Activated CD4-positive, CD25-positive, alpha-beta regulatory T cell treated with anti-CD3 and anti-CD28 coated beads, Interleukin-2, amount 50 U/mL, for 24 hours (primary cell): ENCODE data around the gene HDC.
A peak's percentile ranks its signal among the peaks of the same experiment; 100 is the strongest.

Experiments
- ATAC-seq, 2 donors: fragments of 150-1000 bp; cut with Tn5 transposase; one replicate each; pipeline ENCODE4 v1.10.0; 2021; ENCODE audit warnings: mild to moderate bottlenecking in 1 of 2, moderate library complexity in 1 of 2

The HDC gene, protein sequence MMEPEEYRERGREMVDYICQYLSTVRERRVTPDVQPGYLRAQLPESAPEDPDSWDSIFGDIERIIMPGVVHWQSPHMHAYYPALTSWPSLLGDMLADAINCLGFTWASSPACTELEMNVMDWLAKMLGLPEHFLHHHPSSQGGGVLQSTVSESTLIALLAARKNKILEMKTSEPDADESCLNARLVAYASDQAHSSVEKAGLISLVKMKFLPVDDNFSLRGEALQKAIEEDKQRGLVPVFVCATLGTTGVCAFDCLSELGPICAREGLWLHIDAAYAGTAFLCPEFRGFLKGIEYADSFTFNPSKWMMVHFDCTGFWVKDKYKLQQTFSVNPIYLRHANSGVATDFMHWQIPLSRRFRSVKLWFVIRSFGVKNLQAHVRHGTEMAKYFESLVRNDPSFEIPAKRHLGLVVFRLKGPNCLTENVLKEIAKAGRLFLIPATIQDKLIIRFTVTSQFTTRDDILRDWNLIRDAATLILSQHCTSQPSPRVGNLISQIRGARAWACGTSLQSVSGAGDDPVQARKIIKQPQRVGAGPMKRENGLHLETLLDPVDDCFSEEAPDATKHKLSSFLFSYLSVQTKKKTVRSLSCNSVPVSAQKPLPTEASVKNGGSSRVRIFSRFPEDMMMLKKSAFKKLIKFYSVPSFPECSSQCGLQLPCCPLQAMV

DNA sequence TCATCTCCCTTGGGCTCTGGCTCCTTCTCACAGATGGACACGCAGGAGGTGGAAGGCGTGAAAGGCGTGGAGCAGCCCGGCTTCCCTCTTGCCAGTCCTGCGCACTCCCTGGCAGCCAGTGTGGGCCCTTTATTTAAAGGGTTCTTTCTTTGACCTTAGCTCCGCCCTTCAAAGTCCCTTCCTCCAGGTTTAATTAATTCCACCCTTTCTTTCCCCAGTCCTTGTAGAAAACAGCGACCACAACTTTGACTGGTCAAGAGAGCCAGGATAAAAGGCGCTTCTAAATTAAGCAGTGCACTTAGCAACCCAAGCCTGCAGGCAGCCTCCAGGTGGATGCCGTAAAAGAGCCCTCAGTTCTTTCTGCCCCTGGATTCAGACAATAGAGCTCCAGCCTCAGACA lies at the start of gene HDC:
Gene HDC (minus strand): TSS at position 107 of the 400 bp plus-strand sequence. CDS start 103 bp downstream, at position 4.
- ATAC-seq = no peak

DNA sequence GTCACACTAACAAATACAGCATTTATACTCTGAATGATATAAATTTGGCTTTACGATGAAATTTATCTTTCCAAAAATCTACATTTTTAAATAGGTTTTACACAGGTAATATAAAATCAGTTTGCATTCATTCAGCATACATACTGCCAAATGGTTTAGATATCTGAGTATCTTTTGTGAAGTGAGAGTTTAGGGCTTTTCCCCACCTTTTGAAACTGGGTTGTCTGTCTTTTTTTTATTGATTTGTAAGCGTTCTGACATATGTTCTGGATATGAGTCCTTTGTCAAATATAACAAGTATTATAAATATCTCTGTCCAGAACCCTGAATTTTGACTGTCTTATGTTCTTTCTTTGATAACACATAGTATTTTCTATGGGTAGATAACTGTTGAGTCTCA lies 47.1 kb upstream of the HDC start:
- ATAC-seq = no peak

DNA sequence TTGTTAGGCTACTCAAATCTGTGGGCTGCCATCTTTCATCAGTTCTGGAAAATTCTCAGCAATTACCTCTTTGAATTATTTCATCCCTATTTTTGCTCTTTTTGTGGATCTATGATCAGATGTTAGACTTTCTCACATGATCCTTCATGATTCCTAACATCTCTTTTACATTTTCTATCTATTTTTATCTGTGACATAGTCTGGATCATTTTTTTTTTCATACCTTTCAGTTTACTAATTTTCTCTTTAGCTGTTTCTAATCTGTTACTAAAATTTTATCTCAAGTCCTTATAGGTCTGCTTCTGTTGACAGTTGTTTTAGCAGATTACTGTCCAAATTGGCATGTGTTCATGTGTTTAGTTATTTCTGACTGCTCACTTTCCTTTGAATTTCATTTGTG lies 42.3 kb upstream of the HDC start:
- no peak for ATAC-seq

DNA sequence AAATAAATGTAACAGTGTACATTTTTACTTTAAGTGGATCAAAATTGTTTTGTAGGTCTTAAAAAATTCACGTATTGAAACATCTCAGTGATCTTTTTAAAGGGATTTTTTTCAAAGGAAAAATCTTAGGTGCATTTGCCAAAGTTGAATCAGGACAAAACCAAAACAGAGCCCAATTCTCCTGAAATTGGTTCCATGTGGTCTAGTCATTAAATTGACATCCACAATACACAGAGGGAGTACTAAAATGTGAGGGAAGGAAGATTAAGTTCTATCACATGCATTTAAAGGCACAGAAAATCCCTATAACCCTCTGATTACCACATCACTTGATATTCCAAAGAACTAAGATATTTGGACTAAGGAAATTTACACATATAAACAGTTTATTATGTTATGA lies 39.3 kb upstream of the HDC start:
- no peak for ATAC-seq

DNA sequence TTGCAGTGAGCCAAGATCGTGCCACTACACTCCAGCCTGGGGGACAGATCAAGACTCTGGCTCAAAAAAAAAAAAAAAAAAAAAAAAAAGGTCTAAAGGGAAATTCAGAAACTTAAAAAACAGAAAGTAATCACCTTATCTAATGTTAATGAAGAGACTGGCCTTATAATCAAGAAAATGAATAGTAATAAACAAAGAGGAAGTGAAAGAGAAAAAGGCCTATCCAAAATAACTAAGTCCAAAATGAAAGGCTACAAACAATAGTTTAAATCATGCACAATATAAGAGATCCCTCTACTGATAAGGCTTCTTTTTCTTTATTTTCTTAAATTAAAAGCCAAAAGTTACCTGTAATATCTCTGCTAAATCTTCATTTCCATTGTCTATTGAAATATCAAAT lies 37.1 kb upstream of the HDC start:
- no peak for ATAC-seq

DNA sequence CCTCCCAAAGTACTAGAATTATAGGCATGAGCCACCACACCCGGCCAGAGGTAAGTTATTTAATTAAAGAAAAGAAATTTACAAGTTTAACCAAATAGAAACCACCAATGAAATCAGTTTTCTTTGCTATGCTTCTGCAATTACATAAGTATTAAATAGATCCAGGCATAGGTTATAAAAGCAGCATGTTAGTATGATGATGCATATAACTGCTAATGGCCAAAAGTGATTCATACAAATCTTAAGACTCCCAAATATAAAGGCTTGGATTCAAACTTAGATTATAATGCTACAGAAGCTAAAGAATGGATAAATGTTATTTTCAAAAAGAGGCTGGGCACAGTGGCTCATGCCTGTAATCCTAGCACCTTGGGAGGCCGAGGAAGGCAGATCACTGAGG lies 32.8 kb upstream of the HDC start:
- ATAC-seq = no peak

DNA sequence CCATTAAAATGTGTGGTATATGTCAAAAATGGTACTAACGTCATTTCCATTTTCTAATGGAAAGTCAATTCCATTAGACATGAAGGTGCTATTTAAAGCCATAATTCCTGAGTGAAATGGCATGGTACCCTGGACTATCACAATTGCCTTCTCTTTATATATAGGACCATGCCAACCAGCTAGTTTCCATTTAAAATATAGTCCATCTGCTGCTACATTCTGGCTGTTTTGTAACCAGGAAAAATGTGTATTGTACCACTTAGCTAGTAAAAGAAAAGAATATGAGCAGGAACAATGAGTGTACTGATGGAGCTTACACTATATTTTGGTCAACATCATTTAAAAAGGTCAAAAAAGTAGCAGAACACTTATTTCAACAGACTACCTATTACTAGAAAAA lies 30.4 kb upstream of the HDC start:
- ATAC-seq = no peak

DNA sequence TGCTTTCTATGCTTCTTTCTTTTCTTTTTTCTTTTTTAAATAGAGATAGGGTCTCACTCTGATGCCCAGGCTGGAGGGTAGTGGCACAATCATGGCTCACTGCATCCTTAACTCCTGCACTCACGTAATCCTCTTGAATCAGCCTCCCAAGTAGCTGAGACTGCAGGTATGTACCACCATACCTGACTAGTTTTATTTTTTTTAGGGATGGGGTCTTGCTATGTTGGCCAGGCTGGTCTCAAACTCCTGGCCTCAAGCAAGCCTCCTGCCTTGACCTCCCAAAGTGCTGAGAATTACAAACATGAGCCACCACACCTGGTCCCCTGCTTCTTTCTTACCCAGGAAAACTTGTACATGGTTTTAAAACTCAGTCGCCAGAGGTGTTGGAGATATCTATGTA lies 24.2 kb upstream of the HDC start:
- no peak for ATAC-seq

DNA sequence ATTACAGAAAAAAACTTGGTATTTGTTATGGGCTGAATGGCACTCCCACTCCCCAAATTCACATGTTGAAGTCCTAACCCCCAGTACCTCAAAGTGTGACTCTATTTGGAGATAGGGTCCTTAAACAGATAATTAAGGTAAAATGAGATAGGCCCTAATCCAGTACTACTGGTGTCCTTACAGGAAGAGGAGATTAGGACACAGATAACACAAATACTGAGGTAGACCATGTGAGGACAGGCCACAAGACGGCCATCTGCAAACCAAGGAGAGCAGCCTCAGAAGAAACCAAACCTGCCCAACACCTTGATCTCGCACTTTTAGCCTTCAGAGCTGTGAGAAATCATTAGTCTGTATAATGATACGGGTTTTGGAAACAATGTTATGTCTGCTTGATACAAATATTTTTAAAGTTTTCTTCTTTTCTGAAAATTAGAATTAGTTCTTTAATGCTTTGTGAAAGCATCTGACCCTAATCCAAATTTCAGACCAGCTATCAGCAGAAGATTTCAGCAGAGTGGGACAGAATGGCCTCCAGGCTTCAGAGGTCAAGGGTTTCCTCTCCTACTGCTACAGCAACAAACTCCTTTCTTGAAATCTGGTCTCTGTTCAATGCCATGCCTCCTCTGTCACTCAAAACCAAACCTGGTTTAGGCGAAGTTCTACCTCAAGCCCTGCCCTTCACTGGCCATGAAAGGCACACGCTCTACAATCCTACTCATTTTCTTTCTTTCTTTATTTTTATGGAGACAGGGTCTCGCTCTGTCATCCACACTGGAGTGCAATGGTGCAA lies 22.0 kb upstream of the HDC start:
- ATAC-seq = no peak

DNA sequence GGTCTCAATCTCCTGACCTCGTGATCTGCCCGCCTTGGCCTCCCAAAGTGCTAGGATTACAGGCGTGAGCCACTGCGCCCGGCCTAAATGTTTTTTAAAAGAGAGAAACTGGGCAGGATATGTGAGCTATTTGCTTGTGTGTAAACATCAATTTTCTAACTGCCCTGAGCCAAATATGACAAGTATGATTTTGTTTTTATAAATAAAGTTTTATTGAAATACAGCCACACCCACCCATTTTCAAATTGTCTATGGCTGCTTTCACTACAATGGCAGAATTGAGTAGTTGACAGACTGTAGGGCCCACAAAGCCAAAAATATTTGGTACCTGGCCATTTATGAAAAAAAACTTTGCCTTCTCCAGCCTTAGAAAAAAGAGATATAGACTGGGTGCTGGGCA lies 15.9 kb upstream of the HDC start:
- no peak for ATAC-seq

DNA sequence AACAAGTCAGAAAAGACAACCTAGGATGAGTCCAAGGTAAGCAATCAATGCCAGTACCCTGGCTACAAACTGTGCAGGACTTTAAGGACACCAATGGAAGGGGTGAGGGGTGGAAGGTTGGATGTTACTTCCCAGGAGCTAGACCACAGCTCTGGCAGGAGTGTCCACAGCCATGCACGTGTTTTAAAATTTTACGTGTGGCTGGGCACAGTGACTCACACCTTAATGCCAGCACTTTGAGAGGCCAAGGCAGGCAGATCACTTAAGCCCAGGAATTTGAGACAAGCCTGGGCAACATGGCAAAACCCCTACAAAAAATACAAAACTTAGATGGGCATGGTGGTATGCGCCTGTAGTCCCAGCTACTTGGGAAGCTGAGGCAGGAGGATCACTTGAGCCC lies 14.7 kb upstream of the HDC start:
- no peak for ATAC-seq

DNA sequence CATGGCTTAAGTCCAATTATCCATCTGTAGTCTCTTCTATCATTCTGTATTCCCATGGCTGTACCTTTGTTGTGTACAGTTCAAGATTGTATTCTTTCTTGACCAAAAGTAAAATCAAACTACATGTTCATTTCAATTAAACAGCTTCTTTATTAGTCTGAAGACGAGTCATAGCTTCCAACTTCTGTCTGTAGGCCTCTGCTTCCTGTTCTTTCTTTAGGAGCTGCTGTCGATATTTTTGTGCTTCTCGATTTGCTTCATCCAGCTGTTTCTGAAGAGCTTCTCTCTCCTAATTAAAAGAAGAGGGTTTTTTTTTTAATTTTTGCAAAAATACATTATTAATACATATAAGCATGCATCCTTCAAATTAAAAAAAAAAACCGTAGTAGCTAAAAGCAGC lies 13.0 kb upstream of the HDC start:
- ATAC-seq = no peak

DNA sequence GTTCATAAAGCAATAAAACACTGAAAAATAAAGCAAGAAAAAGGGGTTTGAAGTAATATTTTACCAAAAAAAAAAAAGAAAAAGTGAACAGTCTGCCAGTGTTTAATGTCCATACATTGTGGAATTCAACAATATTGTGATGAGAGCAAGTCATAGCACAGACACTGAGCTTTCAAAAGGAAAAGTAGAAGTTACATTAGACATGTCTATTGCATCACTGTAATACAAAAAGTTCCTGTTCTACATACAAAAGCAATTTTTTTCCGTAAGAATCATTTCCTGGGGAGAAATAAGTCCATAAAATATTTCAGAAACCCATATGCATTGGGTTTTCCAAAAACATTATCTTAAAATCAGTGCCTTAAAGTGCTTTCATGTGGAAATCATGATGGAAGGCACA lies 11.8 kb upstream of the HDC start:
- ATAC-seq = no peak

DNA sequence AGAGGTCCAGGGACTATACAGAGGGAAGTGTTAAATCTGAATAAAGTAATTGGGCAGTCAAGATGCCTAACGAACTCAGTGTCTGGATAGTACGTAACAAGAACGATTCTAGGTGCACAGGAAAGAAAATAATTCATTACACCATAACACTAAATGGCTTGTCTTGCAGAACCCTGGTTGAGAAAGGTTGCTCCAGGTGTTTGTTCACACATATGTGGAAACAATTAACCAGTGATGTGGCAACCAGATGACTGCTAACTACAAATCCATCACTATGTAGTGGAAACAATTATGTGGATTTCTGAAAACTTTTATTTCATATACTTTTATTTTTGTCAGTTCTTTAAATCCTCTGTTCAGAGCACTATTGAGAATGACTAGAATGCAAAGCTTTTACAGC lies 10.4 kb upstream of the HDC start:
- no peak for ATAC-seq

DNA sequence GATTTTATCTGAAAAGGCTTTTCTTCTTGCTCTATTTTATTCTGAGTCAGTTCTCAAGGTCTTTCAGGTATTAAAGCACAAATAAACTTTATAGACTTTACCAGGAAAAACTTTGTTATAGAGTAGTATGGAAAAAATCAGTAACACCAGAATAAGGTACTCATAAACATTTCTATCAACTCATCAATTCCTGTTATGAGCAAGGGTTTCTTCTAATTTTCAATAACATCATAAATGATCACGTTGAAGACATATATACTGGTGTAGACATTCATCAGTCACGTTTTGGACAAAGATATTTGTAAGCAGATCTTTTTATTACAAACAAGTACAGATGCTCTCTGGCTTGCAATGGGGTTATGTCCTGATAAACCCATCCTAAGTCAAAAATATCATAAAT lies 9.6 kb upstream of the HDC start:
- peak; percentile 38 to 49 for ATAC-seq

DNA sequence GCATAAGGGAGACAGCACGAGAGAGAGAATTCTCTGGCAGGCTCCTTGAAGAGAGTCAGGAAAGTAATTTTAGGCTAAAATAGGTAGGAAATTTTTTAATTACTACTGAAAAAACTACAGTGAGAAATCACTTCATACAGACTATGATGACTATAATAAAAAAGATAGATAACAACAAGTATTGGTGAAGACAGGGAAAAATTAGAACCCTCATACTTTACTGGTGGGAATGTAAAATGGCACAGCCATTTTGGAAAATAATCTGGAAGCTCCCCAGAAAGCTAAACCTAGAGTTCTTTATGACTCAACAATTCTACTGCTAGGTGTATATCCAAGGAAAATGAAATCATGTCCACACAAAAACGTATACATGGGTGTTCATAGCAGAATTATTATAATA lies 2.1 kb upstream of the HDC start:
- ATAC-seq = no peak

DNA sequence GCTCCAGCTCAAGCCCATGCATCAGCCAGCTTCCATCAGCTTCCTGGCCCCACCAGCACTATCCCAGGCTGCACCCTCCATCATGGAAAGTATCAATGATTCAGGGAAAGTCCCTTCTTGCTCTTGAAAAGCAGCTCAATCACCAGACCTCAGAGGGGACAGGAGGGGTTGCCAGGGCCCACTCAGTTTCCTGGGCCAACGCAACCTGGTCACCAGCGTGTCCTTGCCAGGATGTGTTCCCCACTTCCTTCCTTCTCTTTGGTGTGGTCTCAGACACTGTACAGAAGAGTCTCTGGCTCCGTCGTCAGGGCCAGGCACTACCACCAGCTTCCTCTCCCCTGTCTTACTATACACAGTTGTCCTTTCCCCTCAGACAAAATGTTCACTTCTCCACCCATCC lies 3.0 kb downstream of the HDC start:
- ATAC-seq = peak; percentile 44 to 63

DNA sequence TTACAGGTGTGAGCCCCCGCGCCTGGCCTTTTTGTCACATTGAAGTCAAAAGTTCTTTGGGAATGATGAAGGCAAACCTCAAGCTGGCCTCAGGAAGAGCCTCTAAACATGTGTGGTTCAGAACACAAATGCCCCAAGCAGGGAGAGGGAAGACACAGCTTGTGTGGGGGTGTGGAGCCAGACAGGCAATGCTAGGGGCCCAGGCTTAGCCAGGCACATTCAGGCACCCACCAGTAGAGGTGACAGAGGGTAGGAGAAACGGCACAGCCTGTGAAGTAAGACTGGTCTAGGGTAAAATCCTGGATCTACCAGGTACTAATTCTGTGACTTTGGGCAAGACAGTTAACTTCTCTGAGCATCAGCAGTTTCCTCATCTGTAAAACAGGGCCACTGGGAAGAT lies 3.5 kb downstream of the HDC start:
- ATAC-seq = peak in 1 of 2 donors; percentile 18

DNA sequence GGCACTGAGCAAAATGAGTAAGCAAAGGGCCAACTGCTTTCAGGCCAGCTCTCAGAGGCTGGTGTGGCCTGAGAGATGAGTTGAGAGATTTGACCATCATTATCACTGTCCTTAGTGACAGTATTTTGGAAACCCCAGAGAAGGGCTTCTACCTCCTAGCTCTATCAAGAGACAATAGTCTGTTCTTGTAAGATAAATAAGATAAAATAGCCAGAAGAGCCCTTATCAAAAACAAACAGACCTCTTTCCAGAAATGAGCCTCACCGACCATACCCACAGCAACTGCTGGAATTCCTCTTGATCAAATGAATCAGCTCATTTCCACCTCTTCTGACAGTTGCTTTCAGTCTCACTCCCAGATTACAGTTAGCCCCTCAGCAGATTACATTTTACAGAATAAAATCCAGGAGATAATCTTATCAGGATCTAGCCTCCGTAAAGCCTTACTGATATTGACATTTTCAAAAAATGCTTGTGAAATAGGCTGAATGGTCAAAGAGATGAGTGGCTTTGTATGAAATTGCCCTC lies 4.5 kb downstream of the HDC start:
- ATAC-seq = no peak

DNA sequence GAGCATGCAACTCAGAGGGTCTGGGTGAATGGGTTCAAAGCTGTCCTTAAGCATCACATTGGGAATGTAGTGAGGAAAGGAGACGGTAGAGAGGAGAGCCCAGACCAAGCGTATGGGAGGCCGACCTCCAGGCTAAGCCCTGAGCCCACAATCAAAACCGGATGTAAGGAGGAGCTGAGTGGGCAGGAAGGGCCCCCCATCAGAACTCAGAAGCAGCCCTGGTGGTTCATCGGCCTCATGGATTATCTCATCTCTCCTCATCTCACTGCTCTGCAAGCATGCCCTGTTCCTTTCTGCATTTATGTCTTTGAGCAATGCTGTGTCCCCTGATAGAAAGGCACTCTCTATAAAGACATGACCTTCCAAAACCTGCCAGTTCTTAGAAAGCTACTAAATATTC lies 6.2 kb downstream of the HDC start:
- no peak for ATAC-seq

DNA sequence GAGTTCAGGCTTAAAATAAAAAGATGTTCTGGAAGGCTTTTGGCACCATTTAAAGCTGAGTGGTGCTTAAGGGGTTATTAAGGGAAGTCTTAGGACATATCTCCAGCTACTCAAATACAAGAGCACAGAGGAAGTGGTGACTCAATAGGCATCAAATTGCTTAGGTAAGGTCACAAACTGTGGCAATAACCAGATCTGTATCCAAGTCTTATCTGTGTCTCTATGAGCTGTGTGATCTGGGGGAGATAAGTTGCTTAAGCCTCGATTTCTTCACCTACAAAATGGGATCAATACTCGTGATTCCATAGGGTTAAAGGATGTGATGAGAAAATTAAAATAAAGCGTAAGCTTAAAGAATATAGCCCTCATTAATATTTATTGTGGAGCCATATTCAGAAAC lies 7.6 kb downstream of the HDC start:
- no peak for ATAC-seq

DNA sequence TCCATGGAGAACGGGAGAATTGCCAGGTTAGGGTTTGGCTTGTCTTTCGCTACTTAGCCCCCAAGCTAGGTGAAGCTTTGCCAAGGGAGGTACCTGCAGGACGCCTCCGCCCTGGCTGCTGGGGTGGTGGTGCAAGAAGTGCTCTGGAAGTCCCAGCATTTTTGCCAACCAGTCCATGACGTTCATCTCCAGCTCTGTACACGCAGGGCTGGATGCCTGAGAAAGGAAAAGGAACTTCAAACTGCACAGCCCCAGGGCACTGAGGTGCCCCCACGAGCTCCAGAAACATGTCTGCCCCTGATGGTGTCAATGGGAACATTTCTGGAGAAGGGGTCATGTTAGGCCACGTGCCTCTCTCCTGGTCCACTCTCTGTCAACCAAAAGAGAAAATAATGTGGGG lies 8.2 kb downstream of the HDC start:
- no peak for ATAC-seq

DNA sequence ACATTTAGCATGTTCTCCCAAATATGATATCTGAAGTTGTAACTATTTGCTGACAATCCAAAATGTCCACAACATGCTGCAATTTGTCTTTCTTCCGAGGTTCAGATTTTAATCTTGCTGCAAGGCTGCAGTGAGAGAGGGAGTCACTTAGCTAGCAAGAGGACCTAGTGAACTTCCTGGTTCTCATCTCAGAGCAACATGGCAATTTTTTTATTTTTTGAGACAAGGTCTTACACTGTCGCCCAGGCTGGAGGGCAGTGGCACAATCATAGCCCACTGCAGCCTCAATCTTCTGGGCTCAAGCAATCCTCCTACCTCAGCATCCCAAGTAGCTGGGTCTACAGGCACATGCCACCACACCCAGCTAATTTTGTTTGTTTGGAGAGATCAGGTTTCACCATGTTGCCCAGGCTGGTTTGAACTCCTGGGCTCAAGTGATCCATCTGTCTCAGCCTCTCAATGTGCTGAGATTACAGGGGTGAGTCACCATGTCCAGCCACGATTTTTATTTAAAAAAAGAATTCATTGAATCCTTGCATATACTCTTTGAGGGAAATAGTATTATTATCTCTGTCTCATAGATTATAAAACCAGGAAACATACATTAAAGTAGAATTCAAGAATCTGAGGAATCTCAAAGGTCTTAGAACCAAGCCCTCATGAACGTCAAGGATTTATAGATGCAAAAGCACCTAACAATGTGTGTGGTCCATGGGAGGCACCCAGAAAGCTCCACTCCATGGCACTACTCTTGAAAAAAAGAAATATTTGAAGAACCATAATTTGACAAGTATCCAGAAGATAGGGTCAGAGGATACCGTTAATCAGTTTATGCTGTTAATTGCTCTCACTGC lies 9.1 kb downstream of the HDC start:
- ATAC-seq = no peak
